GM23338 (cell line): ENCODE data around the gene NF1.
"Not testable (repeated sequence)": the region's sequence is repeated elsewhere in the genome, so short reads cannot be mapped to it uniquely, and the experiment has no call there.

Experiments used
- JUNB ChIP-seq: IDR thresholded peaks from one replicate; pipeline ENCODE4 v1.6.1; 2016; ENCODE audit warnings: antibody characterized with exemption; ENCODE audit not compliant: unreplicated experiment
- POLR2AphosphoS5 ChIP-seq: IDR thresholded peaks from 2 replicates; pipeline ENCODE4 v1.6.1; 2016; ENCODE audit warnings: antibody characterized with exemption, low read depth
- REST ChIP-seq: IDR thresholded peaks from one replicate; pipeline ENCODE4 v1.6.1; 2018; ENCODE audit warnings: antibody characterized with exemption; ENCODE audit not compliant: unreplicated experiment
- TF ChIP-seq, protein P1 (sequence below), 2 experiments: fragments of 200-600 bp in 1 of 2; sonication (generic) in 1 of 2; conservative IDR thresholded peaks; 2 replicates each; pipeline versions ENCODE4 v1.5.1 to v1.6.1; 2016 to 2017; ENCODE audit warnings: antibody characterized with exemption in 2 of 2, low read depth in 2 of 2, mild to moderate bottlenecking in 2 of 2, moderate library complexity in 1 of 2

- TF ChIP-seq, protein P1, sequence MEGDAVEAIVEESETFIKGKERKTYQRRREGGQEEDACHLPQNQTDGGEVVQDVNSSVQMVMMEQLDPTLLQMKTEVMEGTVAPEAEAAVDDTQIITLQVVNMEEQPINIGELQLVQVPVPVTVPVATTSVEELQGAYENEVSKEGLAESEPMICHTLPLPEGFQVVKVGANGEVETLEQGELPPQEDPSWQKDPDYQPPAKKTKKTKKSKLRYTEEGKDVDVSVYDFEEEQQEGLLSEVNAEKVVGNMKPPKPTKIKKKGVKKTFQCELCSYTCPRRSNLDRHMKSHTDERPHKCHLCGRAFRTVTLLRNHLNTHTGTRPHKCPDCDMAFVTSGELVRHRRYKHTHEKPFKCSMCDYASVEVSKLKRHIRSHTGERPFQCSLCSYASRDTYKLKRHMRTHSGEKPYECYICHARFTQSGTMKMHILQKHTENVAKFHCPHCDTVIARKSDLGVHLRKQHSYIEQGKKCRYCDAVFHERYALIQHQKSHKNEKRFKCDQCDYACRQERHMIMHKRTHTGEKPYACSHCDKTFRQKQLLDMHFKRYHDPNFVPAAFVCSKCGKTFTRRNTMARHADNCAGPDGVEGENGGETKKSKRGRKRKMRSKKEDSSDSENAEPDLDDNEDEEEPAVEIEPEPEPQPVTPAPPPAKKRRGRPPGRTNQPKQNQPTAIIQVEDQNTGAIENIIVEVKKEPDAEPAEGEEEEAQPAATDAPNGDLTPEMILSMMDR (conservative IDR thresholded peaks at IDR 0.05; ENCODE audit: low read depth in 2 of 2), result not testable (repeated sequence)
- not testable (repeated sequence) for TF ChIP-seq POLR2AphosphoS5, JUNB, REST
Observed at GRCh38 chr17:31046856-31047425, 47.8 kb upstream of the NF1 start.
